ENCODE measurements around the gene SPECC1.

The SPECC1 gene

DNA sequence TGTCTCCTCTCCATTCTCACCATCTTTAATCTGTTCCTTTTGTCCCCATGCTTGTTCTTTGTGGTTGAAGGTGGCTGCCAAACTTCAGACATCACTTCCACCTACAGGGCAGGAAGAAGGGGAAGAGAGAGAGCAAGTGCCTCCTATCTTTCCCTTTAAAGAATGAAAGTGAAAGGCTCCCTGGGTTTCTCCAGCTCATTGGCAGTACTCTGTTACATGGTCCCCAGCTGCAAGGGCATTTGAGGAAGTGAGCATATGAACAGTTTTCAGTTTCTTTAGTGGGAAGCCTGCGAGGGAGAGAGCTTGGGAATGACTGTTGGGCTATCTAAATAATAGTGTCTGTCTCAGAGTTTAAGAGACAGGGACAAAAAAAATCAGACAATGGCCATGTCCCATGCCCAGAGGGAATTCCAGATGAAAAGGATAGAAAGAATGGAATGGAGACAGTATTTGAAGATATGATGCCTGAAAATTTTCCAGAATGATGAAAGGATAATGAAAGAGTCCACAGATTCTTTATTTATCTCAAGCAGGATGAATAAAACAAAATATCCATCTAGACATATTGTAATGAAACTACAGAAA is 298.3 kb downstream of the SPECC1 start:
- TF ChIP-seq, protein P1, sequence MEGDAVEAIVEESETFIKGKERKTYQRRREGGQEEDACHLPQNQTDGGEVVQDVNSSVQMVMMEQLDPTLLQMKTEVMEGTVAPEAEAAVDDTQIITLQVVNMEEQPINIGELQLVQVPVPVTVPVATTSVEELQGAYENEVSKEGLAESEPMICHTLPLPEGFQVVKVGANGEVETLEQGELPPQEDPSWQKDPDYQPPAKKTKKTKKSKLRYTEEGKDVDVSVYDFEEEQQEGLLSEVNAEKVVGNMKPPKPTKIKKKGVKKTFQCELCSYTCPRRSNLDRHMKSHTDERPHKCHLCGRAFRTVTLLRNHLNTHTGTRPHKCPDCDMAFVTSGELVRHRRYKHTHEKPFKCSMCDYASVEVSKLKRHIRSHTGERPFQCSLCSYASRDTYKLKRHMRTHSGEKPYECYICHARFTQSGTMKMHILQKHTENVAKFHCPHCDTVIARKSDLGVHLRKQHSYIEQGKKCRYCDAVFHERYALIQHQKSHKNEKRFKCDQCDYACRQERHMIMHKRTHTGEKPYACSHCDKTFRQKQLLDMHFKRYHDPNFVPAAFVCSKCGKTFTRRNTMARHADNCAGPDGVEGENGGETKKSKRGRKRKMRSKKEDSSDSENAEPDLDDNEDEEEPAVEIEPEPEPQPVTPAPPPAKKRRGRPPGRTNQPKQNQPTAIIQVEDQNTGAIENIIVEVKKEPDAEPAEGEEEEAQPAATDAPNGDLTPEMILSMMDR (IDR thresholded peaks at IDR 0.05; ENCODE audit: control insufficient read depth, insufficient read depth, low read depth, low read length, missing control alignments): no peak
- DNase-seq (ENCODE audit: low read depth): no peak
- H3K4me3 ChIP-seq (ENCODE audit: control insufficient read depth, low read depth, low read length): no peak overlapping the region

DNA sequence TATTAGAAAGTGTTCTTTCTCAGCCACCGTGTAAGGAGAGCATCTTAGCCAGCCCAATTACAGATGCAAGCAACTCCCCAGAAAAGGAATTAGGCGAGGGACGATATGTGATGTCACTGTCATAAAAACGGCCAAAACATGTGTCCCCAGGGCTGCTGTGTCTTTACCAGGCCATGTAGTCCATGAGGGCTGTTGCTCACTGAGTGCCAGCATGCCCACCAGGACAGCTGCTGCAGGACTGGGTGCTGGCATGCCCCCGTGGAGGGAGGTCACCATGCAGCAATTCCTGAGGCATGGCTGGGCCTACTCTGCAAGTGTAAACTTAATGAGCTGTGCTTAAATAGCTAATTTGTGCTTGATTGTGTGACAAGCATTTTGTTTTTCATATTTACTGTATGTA is 301.3 kb downstream of the SPECC1 start:
- TF ChIP-seq, protein P1 (IDR thresholded peaks at IDR 0.05; ENCODE audit: control insufficient read depth, insufficient read depth, low read depth, low read length, missing control alignments): no peak
- DNase-seq (ENCODE audit: low read depth): no peak
- no peak overlapping the region for H3K4me3 ChIP-seq (ENCODE audit: control insufficient read depth, low read depth, low read length)

DNA sequence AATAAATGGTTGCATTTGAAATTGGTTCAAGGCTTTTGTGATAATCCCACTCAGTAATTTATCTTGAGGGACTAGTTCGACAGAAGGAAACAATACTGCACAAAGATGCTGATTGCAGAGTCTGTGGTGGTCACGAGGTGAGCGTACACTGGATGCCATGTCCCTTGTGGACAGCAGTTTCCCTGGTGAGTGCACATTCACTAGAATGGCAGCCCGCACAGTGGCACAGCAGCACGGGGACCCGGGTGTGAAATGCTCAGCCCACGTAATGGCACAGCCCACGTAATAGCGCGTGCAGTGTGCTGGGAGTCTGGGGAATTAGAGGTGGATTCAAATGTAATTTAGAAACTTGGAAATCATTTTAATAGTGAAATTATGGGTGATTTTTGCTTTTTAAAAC is 304.1 kb downstream of the SPECC1 start:
- no peak overlapping the region for H3K4me3 ChIP-seq (ENCODE audit: control insufficient read depth, low read depth, low read length)
- TF ChIP-seq, protein P1 (IDR thresholded peaks at IDR 0.05; ENCODE audit: control insufficient read depth, insufficient read depth, low read depth, low read length, missing control alignments): no peak
- no peak for DNase-seq (ENCODE audit: low read depth)

DNA sequence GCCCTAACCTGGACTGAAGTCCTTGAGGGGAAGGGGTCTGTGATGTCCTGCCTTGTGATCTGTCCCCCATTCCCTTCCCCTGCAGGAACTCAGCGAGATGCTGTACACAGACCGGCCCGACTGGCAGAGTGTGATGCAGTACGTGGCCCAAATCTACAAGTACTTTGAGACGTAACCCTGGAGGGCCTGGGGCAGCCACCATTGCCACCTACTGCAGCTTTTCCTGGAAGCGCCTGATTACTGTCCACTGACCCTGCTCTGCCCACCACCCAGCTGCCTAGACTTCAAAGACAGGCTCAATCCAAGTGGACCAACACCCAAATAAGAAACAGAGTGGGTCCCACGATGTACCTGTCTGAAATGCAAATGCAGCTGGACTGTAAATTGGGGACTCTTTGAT is 304.7 kb downstream of the SPECC1 start:
- DNase-seq (ENCODE audit: low read depth): no peak
- no peak overlapping the region for H3K4me3 ChIP-seq (ENCODE audit: control insufficient read depth, low read depth, low read length)
- TF ChIP-seq, protein P1 (IDR thresholded peaks at IDR 0.05; ENCODE audit: control insufficient read depth, insufficient read depth, low read depth, low read length, missing control alignments): no peak

DNA sequence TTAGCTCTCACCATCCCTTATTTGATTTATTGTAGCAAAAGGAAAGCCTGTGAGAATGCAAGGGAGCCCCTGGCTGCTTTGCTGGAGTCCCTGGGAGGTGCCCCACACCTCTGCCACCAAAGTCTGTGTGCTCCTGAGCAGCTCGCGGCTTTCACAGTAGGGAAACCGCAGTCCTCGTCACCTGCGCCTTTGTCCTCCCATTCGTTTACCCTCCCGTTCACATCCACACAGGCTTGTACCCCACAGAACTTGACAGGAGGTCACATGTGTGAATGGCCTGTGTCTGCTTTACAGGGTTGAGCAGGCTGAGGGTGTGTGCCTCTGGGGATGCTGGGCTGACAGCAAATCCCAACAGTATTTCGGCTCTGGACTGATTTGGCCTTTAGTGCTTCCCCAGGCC is 305.7 kb downstream of the SPECC1 start:
- no peak for DNase-seq (ENCODE audit: low read depth)
- TF ChIP-seq, protein P1 (IDR thresholded peaks at IDR 0.05; ENCODE audit: control insufficient read depth, insufficient read depth, low read depth, low read length, missing control alignments): no peak
- H3K4me3 ChIP-seq (ENCODE audit: control insufficient read depth, low read depth, low read length): no peak overlapping the region

DNA sequence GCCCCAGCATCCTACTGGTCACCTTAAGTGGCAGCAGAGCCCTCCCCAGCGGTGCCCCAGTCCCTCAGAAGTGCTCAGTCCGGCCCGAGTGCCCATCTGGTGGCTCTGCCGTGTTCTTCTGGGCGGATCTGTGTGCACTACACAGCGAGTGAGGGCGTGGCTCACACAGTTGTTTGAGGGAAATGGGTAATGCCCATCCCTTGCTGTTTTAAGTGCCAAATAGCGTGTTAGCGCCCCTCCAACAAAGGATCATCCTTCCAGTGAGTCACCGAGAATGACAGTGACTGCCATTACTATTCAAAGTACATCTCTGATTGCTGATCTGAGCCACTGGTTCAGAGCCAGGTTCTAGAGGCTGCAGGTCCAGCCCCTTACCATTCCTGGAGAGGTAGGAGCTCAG is 306.2 kb downstream of the SPECC1 start:
- TF ChIP-seq, protein P1 (IDR thresholded peaks at IDR 0.05; ENCODE audit: control insufficient read depth, insufficient read depth, low read depth, low read length, missing control alignments): no peak
- H3K4me3 ChIP-seq (ENCODE audit: control insufficient read depth, low read depth, low read length): no peak overlapping the region
- DNase-seq (ENCODE audit: low read depth): no peak

DNA sequence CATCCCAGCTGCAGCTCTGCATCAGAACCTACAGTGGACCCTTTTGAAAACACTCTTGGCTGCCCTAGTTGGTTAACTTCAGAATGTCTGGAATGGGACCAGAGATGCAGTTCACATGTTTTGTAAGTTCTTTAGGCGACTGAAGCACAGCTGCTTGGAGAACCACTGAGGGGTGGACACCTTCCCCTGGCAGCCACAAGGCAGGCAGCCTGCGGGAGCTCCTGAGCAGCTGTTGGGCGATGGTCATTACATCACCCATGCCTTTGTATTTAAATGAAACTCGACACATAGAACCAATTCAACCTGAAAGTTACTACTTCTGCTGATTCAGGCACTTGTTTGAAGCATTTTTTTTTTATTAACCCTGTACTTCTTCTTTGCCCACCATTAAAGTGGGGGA is 306.7 kb downstream of the SPECC1 start:
- DNase-seq (ENCODE audit: low read depth): no peak
- TF ChIP-seq, protein P1 (IDR thresholded peaks at IDR 0.05; ENCODE audit: control insufficient read depth, insufficient read depth, low read depth, low read length, missing control alignments): no peak
- H3K4me3 ChIP-seq (ENCODE audit: control insufficient read depth, low read depth, low read length): no peak overlapping the region

Data from AG09309 (cell line).